C4-2B (cell line): ENCODE data around the gene EVI2A.
"Not testable (repeated sequence)": the region's sequence is repeated elsewhere in the genome, so short reads cannot be mapped to it uniquely, and the experiment has no call there.

ENCODE experiments used
- H3K27ac ChIP-seq: fragments of 450-650 bp; 2 replicates; pipeline ENCODE4 v1.5.1; 2017
- CTCF ChIP-seq: fragments of 450-650 bp; conservative IDR thresholded peaks from 2 replicates; pipeline ENCODE4 v1.5.1; 2017; ENCODE audit warnings: mild to moderate bottlenecking
- ZFX ChIP-seq: fragments of 450-650 bp; IDR thresholded peaks from 2 replicates; pipeline ENCODE4 v1.6.1; 2017

The EVI2A gene

GRCh38 chr17:31349454-31349853, 28.0 kb upstream of the EVI2A start:
- TF ChIP-seq CTCF: no peak
- TF ChIP-seq ZFX: no peak
- H3K27ac ChIP-seq: no peak overlapping the region

- not testable (repeated sequence) for H3K27ac ChIP-seq
These were observed 23.8 kb upstream of the EVI2A start for GRCh38 chr17:31345191-31345747.

- H3K27ac ChIP-seq: no peak overlapping the region
- TF ChIP-seq CTCF: no peak
- TF ChIP-seq ZFX: no peak
These were observed 18.7 kb upstream of the EVI2A start for GRCh38 chr17:31339906-31340661.

GRCh38 chr17:31329221-31329620, 7.8 kb upstream of the EVI2A start:
- TF ChIP-seq CTCF: no peak
- H3K27ac ChIP-seq: no peak overlapping the region

GRCh38 chr17:31328160-31328535, 6.7 kb upstream of the EVI2A start:
- no peak for TF ChIP-seq ZFX
- TF ChIP-seq CTCF: no peak
- H3K27ac ChIP-seq: no peak overlapping the region

- TF ChIP-seq ZFX (no peak), CTCF (no peak)
- H3K27ac ChIP-seq: no peak overlapping the region
These were observed 6.2 kb upstream of the EVI2A start for GRCh38 chr17:31327534-31328159.

- no peak for TF ChIP-seq CTCF
- TF ChIP-seq ZFX: no peak
- H3K27ac ChIP-seq: no peak overlapping the region
These were observed 2.1 kb upstream of the EVI2A start for GRCh38 chr17:31323551-31323950.
